Common myeloid progenitor, CD34-positive (primary cell): ENCODE results near the gene PRDM15.

Experiments
- CTCF ChIA-PET: fragments of 350-600 bp; sonication (Branson Sonifier 250); formaldehyde crosslinking; loops from one replicate; lab custom pipeline; 2021; ENCODE audit warnings: antibody characterized with exemption; lab: Charles Lee
- POLR2A ChIA-PET: fragments of 350-600 bp; sonication (Branson Sonifier 250); formaldehyde crosslinking; loops from one replicate; lab custom pipeline; 2021; ENCODE audit warnings: antibody characterized with exemption; lab: Charles Lee
- DNase-seq, 3 donors: peaks; one replicate each; pipeline versions ENCODE4 v3.0.0 to v3.0.0-alpha.2; 2013
- H3K27ac ChIP-seq, 2 experiments: 1 replicate in 1 of 2; 2 replicates in 1 of 2; pipeline ENCODE4 v1.7.0; 2013; ENCODE audit warnings: inconsistent platforms in 2 of 2, low read length in 2 of 2, mild to moderate bottlenecking in 2 of 2, low read depth in 1 of 2, moderate library complexity in 1 of 2; ENCODE audit not compliant: severe bottlenecking in 2 of 2, insufficient read depth in 1 of 2, poor library complexity in 1 of 2
- H3K27me3 ChIP-seq, 5 experiments: replicated peaks in 2 of 5; 1 replicate in 3 of 5; 2 replicates in 2 of 5; pipeline versions ENCODE4 v1.6.1 to v1.7.0; 2013; ENCODE audit warnings: low read length in 4 of 5, mild to moderate bottlenecking in 2 of 5, moderate library complexity in 2 of 5, inconsistent platforms in 1 of 5; ENCODE audit not compliant: insufficient read depth in 5 of 5, control insufficient read depth in 4 of 5
- H3K36me3 ChIP-seq, 4 experiments: 1 replicate in 2 of 4; 2 replicates in 2 of 4; pipeline versions ENCODE4 v1.6.1 to v1.7.0; 2013; ENCODE audit warnings: low read length in 3 of 4, control low read depth in 1 of 4, mild to moderate bottlenecking in 1 of 4; ENCODE audit not compliant: control insufficient read depth in 4 of 4, insufficient read depth in 4 of 4
- H3K4me1 ChIP-seq, 4 experiments: 1 replicate in 3 of 4; 2 replicates in 1 of 4; pipeline versions ENCODE4 v1.6.1 to v1.7.1; 2013; ENCODE audit warnings: low read length in 3 of 4, mild to moderate bottlenecking in 3 of 4, control low read depth in 1 of 4, inconsistent platforms in 1 of 4, moderate library complexity in 1 of 4; ENCODE audit not compliant: control insufficient read depth in 4 of 4, insufficient read depth in 4 of 4; ENCODE audit errors: control extremely low read depth in 1 of 4
- H3K4me3 ChIP-seq, 7 experiments: 1 replicate in 4 of 7; 2 replicates in 3 of 7; pipeline versions ENCODE4 v1.5.1 to v1.7.0; 2013; ENCODE audit warnings: mild to moderate bottlenecking in 7 of 7, low read length in 6 of 7, moderate library complexity in 6 of 7, inconsistent platforms in 2 of 7, low read depth in 2 of 7, control low read depth in 1 of 7; ENCODE audit not compliant: insufficient read depth in 4 of 7, control insufficient read depth in 1 of 7; ENCODE audit errors: extremely low read depth in 1 of 7
- H3K9me3 ChIP-seq, 5 experiments: 1 replicate in 4 of 5; 2 replicates in 1 of 5; pipeline versions ENCODE4 v1.6.1 to v1.7.1; 2013; ENCODE audit warnings: low read length in 4 of 5, mild to moderate bottlenecking in 2 of 5, inconsistent platforms in 1 of 5, low read depth in 1 of 5, moderate library complexity in 1 of 5; ENCODE audit not compliant: control insufficient read depth in 4 of 5, insufficient read depth in 2 of 5; ENCODE audit errors: control extremely low read depth in 1 of 5
- WGBS: methylation state at CpG from one replicate; pipeline ENCODE4 v1.1.5; 2013; ENCODE audit not compliant: insufficient coverage; 5-methylcytosine and 5-hydroxymethylcytosine counted together

PRDM15 gene

DNA sequence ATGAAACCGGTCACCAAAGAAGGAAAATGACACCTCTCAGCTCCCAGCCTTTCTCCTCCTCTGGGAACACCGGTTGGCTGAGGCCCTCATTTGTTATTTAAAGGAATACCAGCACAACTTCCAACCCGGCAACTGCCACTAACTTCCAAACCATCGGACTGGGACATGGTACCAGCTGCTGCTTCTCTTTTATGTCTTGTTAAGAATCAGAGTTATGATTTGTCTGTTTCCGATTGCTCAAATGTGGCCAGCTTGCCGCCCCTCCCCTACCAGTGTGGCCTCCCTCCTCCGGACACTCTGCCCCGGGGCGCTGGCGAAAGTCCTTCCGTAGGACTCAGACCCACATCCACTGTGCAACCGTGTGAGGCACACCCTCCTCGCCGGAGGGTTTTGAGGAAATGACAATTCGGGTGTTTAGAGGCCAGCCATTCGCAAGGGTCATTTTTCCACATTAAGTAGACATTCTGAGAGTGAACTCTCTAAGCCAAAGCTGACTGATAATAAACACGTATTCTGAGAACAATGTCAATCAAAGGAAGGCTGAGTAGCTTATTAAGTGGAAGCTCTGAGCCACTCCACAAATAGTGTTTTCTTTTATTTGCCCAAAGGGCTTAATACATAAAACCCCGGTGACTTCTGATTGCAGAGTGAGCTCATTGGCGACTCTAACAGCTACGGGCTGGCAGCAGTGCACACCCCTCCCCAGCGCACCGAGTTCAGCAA, 117.8 kb downstream of the PRDM15 start:
- peak overlapping the region in 3 of 7 experiments; percentile 33 to 50 (median 45) for H3K4me3 ChIP-seq
- H3K36me3 ChIP-seq, result no peaks in the 10 kb centered on the region
- H3K4me1 ChIP-seq, result peaks cover 0 to 19% (median 17%) of the 10 kb centered on the region in 4 experiments
- peak in 2 of 3 donors; percentile 56 to 57 for DNase-seq
- no peak overlapping the region for H3K27ac ChIP-seq
- peaks cover 2 to 75% (median 57%) of the 10 kb centered on the region in 5 experiments for H3K27me3 ChIP-seq
- no peaks in the 10 kb centered on the region for H3K9me3 ChIP-seq
- ChIA-PET POLR2A (no interaction called here), CTCF (interaction anchor here (0.9 kb wide), 1 partner anchor 14 kb away, joined by 3 read pairs; no protein-coding TSS in a partner anchor)
- 2% methylated on average over 11 of the region's 22 CpGs for WGBS

- Histone ChIP-seq H3K27ac (no peak overlapping the region), H3K27me3 (peaks cover 2 to 65% (median 49%) of the 10 kb centered on the region in 5 experiments), H3K9me3 (no peaks in the 10 kb centered on the region), H3K36me3 (no peaks in the 10 kb centered on the region), H3K4me3 (no peak overlapping the region), H3K4me1 (peaks cover 0 to 16% (median 15%) of the 10 kb centered on the region in 4 experiments)
- WGBS, result 83% methylated on average over 8 of the region's 9 CpGs
- ChIA-PET CTCF (interaction anchor here (0.9 kb wide), 1 partner anchor 13 kb away, joined by 3 read pairs; no protein-coding TSS in a partner anchor), POLR2A (no interaction called here)
- no peak for DNase-seq
Measured at GRCh38 chr21:41760411-41760810, 118.7 kb downstream of the PRDM15 start.

- CTCF ChIA-PET, result no interaction called here
- 85% methylated on average over 4 of the region's 5 CpGs for WGBS
- Histone ChIP-seq H3K4me1 (peaks cover 0 to 16% (median 15%) of the 10 kb centered on the region in 4 experiments), H3K4me3 (no peak overlapping the region), H3K27me3 (peaks cover 2 to 61% (median 45%) of the 10 kb centered on the region in 5 experiments), H3K36me3 (no peaks in the 10 kb centered on the region), H3K9me3 (no peaks in the 10 kb centered on the region), H3K27ac (no peak overlapping the region)
- POLR2A ChIA-PET, result no interaction called here
- DNase-seq, result no peak
Measured at GRCh38 chr21:41759926-41760325, 119.2 kb downstream of the PRDM15 start.

DNA sequence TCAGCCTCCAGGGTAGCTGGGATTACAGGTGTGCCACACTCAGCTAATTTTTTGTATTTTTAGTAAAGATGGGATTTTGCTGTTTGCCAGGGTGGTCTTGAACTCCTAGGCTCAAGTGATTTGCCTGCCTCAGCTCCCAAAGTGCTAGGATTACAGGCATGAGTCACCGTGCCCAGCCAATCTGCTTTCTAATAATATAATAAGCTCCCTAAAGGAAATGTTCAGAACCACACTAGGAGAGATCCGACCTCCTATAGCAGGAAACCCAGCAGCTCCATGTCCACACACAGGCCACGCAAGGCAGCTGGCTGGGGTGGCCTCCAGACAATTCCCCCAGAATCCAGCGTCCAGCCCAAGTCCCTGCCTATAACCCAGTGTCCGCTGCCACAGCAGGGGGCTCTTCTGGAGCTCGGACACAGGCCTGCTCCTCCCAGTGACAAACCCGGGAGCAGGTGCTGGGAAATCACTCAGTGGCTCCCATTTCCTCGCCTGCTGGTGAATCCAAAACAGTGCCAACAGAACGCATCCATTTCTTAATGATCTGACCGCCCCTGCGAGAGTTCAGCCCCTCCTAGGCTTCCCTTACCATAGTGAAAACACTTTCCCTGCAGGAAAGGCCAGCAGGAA, 119.8 kb downstream of the PRDM15 start:
- Histone ChIP-seq H3K27me3 (peaks cover 2 to 55% (median 45%) of the 10 kb centered on the region in 5 experiments), H3K4me3 (no peak overlapping the region), H3K27ac (no peak overlapping the region), H3K9me3 (no peaks in the 10 kb centered on the region), H3K4me1 (peaks cover 0 to 16% (median 15%) of the 10 kb centered on the region in 4 experiments), H3K36me3 (no peaks in the 10 kb centered on the region)
- WGBS, result 98% methylated on average over 7 of the region's 11 CpGs
- DNase-seq, result no peak
- ChIA-PET CTCF (no interaction called here), POLR2A (no interaction called here)

DNA sequence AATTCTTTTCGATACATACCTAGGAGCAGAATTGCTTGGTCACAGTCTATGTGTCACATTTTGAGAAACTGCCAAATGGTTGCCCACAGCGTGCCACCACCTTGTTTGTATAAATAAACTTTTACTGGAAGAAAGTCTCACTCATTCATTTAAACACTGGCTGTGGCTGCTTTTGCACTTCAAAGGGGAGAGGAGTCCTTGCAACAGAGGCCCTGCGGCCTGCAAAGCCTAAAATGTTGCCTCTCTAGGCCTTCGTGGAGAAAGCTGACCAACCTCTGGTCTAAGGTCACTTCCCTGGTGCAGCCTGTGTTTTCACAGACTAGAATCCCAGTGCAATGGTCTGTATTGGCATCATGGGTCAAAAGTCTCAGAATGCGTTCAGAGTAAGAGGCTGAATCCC, 120.6 kb downstream of the PRDM15 start:
- CTCF ChIA-PET, result no interaction called here
- DNase-seq, result peak in 2 of 3 donors; percentile 37 to 39
- Histone ChIP-seq H3K4me1 (peaks cover 0 to 16% (median 15%) of the 10 kb centered on the region in 4 experiments), H3K36me3 (no peaks in the 10 kb centered on the region), H3K9me3 (no peaks in the 10 kb centered on the region), H3K27ac (no peak overlapping the region), H3K4me3 (no peak overlapping the region), H3K27me3 (peaks cover 2 to 47% (median 38%) of the 10 kb centered on the region in 5 experiments)
- POLR2A ChIA-PET, result no interaction called here
- WGBS, result 97% methylated on average over 4 of the region's 5 CpGs

GRCh38 chr21:41755934-41756773, 123.0 kb downstream of the PRDM15 start:
- ChIA-PET POLR2A (no interaction called here), CTCF (interaction anchor here (0.9 to 1.2 kb wide), 2 partner anchors 11 to 634 kb away, joined by 3 read pairs; no protein-coding TSS in a partner anchor)
- no peak overlapping the region for H3K4me3 ChIP-seq
- DNase-seq, result no peak
- 95% methylated on average over 32 of the region's 33 CpGs for WGBS
- no peak overlapping the region for H3K27ac ChIP-seq
- H3K27me3 ChIP-seq, result peaks cover 2 to 26% (median 17%) of the 10 kb centered on the region in 5 experiments
- H3K9me3 ChIP-seq, result no peaks in the 10 kb centered on the region
- peaks cover 0 to 8% (median 5%) of the 10 kb centered on the region in 4 experiments for H3K4me1 ChIP-seq
- no peaks in the 10 kb centered on the region for H3K36me3 ChIP-seq
